Measurements from ENCODE around the gene LRRC8D. TPM values are rescaled to one million over a fixed set of nuclear protein-coding genes. Genes with fewer than 3 reads are reported as not detected.

Gene LRRC8D
- total RNA-seq, 5 donors from 2014 or later (not counting 1 experiment from before 2014, with no cell fraction given) = 23.8 to 43.4 (median 33.0) TPM

DNA sequence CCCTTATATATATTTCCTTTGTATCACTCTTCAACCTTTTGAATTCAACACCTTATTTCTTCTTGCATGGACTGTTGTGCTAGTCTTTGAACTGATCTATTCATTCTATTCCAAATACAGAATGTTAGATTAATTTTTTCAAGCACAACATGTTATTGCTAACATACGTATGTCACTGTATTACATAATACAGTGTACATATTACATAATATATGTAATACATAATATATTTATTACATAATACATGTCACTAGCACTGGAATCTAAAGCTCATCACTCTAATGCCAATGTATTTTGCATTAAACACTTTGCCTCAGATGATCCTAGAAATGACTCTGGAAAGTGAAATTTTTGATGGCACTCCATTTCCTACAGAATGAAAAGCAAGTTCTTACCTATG, 59.8 kb downstream of the LRRC8D start:
- Mint-ChIP-seq H3K27me3 (no peaks in the 10 kb centered on the region), H3K4me1 (peaks cover 40 to 52% (median 44%) of the 10 kb centered on the region in 3 donors), H3K36me3 (peaks cover 56% of the 10 kb centered on the region), H3K27ac (no peak overlapping the region), H3K4me3 (no peak overlapping the region), H3K9me3 (peaks cover 3 to 7% (median 5%) of the 10 kb centered on the region in 3 donors)
- ChIA-PET POLR2A (interaction anchor here (0.7 to 1.3 kb wide), 2 partner anchors 9 to 322 kb away, joined by 3 to 4 read pairs; no protein-coding TSS in a partner anchor), CTCF (interaction anchor here in 1 of 2 donors (0.6 kb wide), 1 partner anchor 39 kb away, joined by 5 read pairs; no protein-coding TSS in a partner anchor)
- no peak overlapping the region for H3K4me3 ChIP-seq (ENCODE audit: control insufficient read depth in 1 of 2, extremely low read depth in 1 of 2, low read length in 1 of 2)
- H3K36me3 ChIP-seq (ENCODE audit: control insufficient read depth in 2 of 2, extremely low read depth in 1 of 2, insufficient read depth in 1 of 2, low read length in 1 of 2) = peaks cover 0 to 17% of the 10 kb centered on the region in 2 donors
- WGBS (ENCODE audit: insufficient coverage) = no CpG with 5 or more reads among the region's 1 CpG
- DNase-seq = no peak
- no peak overlapping the region for H3K27ac ChIP-seq (ENCODE audit: low read length)
- H3K4me1 ChIP-seq (ENCODE audit: control insufficient read depth in 1 of 2, extremely low read depth in 1 of 2, insufficient read depth in 2 of 2, low read length in 2 of 2) = peaks cover 8 to 13% of the 10 kb centered on the region in 2 experiments
- H3K27me3 ChIP-seq (replicated peaks in 1 of 2; ENCODE audit: control insufficient read depth in 2 of 2, extremely low read depth in 1 of 2, insufficient read depth in 2 of 2, low read length in 1 of 2) = no peaks in the 10 kb centered on the region
- no peaks in the 10 kb centered on the region for H3K9me3 ChIP-seq
- no peak for ATAC-seq (replicated peaks in 1 of 4)

DNA sequence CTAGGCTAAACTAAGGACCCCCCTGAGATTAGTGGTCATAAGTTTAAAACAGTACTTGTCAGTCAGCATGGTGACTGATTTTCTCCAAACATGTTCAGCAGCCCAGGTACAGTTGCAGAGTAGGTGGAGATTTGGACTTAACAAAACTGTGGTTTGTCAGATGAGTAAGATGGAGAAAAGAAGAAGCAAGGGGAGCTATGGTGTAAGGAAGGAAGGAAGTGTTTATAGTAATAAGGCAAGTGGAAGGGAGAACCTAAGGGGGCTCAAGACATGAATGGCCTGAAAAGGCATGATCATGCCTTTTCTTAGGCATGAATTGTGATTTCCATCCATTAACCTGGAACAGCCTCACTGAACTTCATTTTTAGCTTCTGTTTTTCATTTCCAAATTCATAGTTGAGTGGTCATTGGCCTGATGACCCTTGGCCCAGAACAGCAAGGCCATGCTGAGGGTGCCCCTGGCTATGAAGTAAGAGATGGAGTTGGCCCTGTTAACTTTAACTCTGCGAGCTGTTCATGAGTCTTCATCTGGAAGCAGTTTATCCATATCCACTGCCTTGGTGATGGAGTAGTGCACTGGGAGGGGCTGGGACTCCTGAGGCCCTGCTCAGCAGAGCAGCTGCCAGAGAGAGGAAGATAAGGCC, 60.7 kb downstream of the LRRC8D start:
- peaks cover 56% of the 10 kb centered on the region for H3K36me3 Mint-ChIP-seq
- no peaks in the 10 kb centered on the region for H3K27me3 ChIP-seq (replicated peaks in 1 of 2; ENCODE audit: control insufficient read depth in 2 of 2, extremely low read depth in 1 of 2, insufficient read depth in 2 of 2, low read length in 1 of 2)
- no peak overlapping the region for H3K4me3 Mint-ChIP-seq
- no peaks in the 10 kb centered on the region for H3K27me3 Mint-ChIP-seq
- ATAC-seq (replicated peaks in 1 of 4) (no peak), DNase-seq (no peak)
- H3K27ac Mint-ChIP-seq = no peak overlapping the region
- peaks cover 3 to 7% (median 5%) of the 10 kb centered on the region in 3 donors for H3K9me3 Mint-ChIP-seq
- H3K4me3 ChIP-seq (ENCODE audit: control insufficient read depth in 1 of 2, extremely low read depth in 1 of 2, low read length in 1 of 2) = no peak overlapping the region
- H3K4me1 Mint-ChIP-seq = peaks cover 37 to 51% (median 39%) of the 10 kb centered on the region in 3 donors
- H3K27ac ChIP-seq (ENCODE audit: low read length) = no peak overlapping the region
- 100% methylated on average over 1 of the region's 1 CpG for WGBS (ENCODE audit: insufficient coverage)
- ChIA-PET POLR2A (interaction anchor here (0.5 to 1.3 kb wide), 2 partner anchors 10 to 39 kb away, joined by 3 to 8 read pairs; no protein-coding TSS in a partner anchor), CTCF (interaction anchor here in 1 of 2 donors (0.5 kb wide), 1 partner anchor 104 kb away, joined by 15 read pairs; no protein-coding TSS in a partner anchor)
- no peaks in the 10 kb centered on the region for H3K9me3 ChIP-seq
- H3K36me3 ChIP-seq (ENCODE audit: control insufficient read depth in 2 of 2, extremely low read depth in 1 of 2, insufficient read depth in 1 of 2, low read length in 1 of 2) = peaks cover 0 to 17% of the 10 kb centered on the region in 2 donors
- peaks cover 3 to 7% of the 10 kb centered on the region in 2 experiments for H3K4me1 ChIP-seq (ENCODE audit: control insufficient read depth in 1 of 2, extremely low read depth in 1 of 2, insufficient read depth in 2 of 2, low read length in 2 of 2)

DNA sequence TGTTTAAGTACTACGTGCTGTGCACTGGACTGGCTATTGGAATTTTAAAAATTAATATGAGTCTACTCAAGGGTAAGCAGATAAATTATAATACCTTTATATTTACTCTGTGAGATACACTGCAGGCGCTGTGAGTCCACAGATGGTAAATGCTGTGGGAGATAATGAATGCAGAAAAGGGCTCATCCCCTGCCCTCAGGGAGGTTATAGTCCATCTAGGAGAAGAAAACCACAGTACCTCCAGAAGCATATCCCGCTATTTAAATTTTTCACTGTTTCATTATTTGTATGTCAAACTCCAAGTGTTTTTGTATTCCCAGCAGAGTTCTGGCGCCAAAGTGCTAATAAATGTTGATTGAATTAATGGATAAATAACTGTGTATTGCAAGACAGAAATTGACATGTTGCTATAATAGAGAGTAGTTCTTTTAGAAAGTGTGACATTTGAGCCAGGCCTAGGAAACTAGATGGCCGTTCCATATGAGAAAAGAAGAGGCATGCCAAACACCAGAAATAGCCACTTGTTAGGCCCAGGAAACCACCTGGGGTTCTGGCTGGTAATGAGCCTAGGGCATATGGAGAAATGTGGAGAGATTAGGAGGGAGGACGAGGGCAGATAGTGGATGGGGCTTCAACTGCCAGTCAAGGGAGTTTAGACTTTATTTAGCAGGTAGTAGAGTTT, 61.7 kb downstream of the LRRC8D start:
- DNase-seq (no peak), ATAC-seq (replicated peaks in 1 of 4) (no peak)
- Mint-ChIP-seq H3K36me3 (peaks cover 60% of the 10 kb centered on the region), H3K27me3 (no peaks in the 10 kb centered on the region), H3K27ac (no peak overlapping the region), H3K9me3 (peaks cover 3 to 7% (median 5%) of the 10 kb centered on the region in 3 donors), H3K4me3 (no peak overlapping the region), H3K4me1 (peaks cover 34 to 51% (median 40%) of the 10 kb centered on the region in 3 donors)
- WGBS (ENCODE audit: insufficient coverage) = 100% methylated on average over 3 of the region's 6 CpGs
- peaks cover 3 to 7% of the 10 kb centered on the region in 2 experiments for H3K4me1 ChIP-seq (ENCODE audit: control insufficient read depth in 1 of 2, extremely low read depth in 1 of 2, insufficient read depth in 2 of 2, low read length in 2 of 2)
- ChIA-PET POLR2A (no interaction called here), CTCF (no interaction called here)
- no peaks in the 10 kb centered on the region for H3K9me3 ChIP-seq
- no peak overlapping the region for H3K4me3 ChIP-seq (ENCODE audit: control insufficient read depth in 1 of 2, extremely low read depth in 1 of 2, low read length in 1 of 2)
- H3K27ac ChIP-seq (ENCODE audit: low read length) = no peak overlapping the region
- H3K27me3 ChIP-seq (replicated peaks in 1 of 2; ENCODE audit: control insufficient read depth in 2 of 2, extremely low read depth in 1 of 2, insufficient read depth in 2 of 2, low read length in 1 of 2) = no peaks in the 10 kb centered on the region
- peaks cover 0 to 17% of the 10 kb centered on the region in 2 donors for H3K36me3 ChIP-seq (ENCODE audit: control insufficient read depth in 2 of 2, extremely low read depth in 1 of 2, insufficient read depth in 1 of 2, low read length in 1 of 2)

DNA sequence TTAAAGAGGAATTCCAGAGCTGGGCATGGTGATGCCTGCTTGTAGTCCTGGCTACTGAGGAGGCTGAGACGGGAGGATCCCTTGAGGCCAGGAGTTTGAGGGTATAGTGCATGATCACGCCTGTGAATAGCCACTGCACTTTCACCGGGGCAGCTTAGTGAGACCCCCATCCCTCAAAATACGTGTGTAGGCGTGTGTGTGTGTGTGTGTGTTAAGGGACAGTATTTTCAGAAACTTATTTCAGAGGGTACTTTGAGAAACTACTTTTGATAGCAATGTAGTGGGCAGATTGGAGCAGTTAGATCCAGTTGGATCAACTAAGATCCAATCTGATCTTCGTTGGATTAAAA, 62.2 kb downstream of the LRRC8D start:
- POLR2A ChIA-PET = no interaction called here
- no peak overlapping the region for H3K27ac ChIP-seq (ENCODE audit: low read length)
- H3K9me3 ChIP-seq = no peaks in the 10 kb centered on the region
- H3K36me3 ChIP-seq (ENCODE audit: control insufficient read depth in 2 of 2, extremely low read depth in 1 of 2, insufficient read depth in 1 of 2, low read length in 1 of 2) = peaks cover 0 to 17% of the 10 kb centered on the region in 2 donors
- Mint-ChIP-seq H3K4me3 (no peak overlapping the region), H3K27me3 (no peaks in the 10 kb centered on the region), H3K4me1 (peaks cover 32 to 47% (median 37%) of the 10 kb centered on the region in 3 donors), H3K36me3 (peaks cover 63% of the 10 kb centered on the region), H3K27ac (no peak overlapping the region), H3K9me3 (peaks cover 3 to 7% (median 5%) of the 10 kb centered on the region in 3 donors)
- H3K4me3 ChIP-seq (ENCODE audit: control insufficient read depth in 1 of 2, extremely low read depth in 1 of 2, low read length in 1 of 2) = no peak overlapping the region
- no peak for ATAC-seq (replicated peaks in 1 of 4)
- 96% methylated on average over 4 of the region's 6 CpGs for WGBS (ENCODE audit: insufficient coverage)
- H3K27me3 ChIP-seq (replicated peaks in 1 of 2; ENCODE audit: control insufficient read depth in 2 of 2, extremely low read depth in 1 of 2, insufficient read depth in 2 of 2, low read length in 1 of 2) = no peaks in the 10 kb centered on the region
- CTCF ChIA-PET = no interaction called here
- peaks cover 3% of the 10 kb centered on the region in 2 experiments for H3K4me1 ChIP-seq (ENCODE audit: control insufficient read depth in 1 of 2, extremely low read depth in 1 of 2, insufficient read depth in 2 of 2, low read length in 2 of 2)
- DNase-seq = no peak

DNA sequence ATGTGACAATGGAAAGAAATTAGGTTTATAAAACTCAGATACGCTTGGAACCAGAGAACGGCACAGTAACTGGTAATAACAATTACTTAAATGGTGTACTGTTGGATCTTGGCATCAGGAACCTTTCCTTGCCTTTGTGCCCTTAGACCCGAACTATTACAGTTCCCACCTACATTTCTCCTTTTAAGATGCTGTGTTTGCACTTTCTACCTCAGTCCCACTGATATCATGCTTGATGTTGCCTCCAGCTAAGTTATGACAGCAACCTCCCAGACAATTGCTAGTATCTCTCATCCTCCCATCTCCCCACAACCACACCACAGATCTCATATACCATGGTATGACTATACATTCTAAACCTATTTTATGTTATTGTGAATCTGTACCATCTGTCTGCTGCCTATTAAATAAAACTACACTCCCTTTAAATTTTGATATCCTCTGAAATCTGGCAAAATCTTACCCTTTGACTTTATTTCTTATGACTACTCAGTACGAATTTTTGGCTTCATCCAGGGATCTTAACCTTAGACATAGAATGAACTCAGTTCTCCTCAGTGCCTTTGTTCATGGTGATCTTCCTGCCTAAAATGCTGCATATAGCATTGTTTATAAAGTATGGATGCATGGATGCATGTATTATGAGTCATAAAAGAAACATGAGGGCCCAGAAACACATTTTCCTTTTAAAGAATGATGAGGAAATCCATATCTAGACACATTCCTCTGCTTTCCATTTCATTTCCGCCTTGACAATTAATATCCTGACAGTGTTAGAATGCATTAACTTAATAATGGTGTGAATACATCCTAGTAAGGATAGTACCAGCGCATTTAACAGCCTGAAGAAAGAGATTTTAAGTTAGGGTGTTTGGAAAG, 64.1 kb downstream of the LRRC8D start:
- H3K36me3 Mint-ChIP-seq = peaks cover 57% of the 10 kb centered on the region
- CTCF ChIA-PET = no interaction called here

GRCh38 chr1:89887270-89887669, 66.4 kb downstream of the LRRC8D start:
- no peaks in the 10 kb centered on the region for H3K27me3 ChIP-seq (replicated peaks in 1 of 2; ENCODE audit: control insufficient read depth in 2 of 2, extremely low read depth in 1 of 2, insufficient read depth in 2 of 2, low read length in 1 of 2)
- no peaks in the 10 kb centered on the region for H3K4me1 ChIP-seq (ENCODE audit: control insufficient read depth in 1 of 2, extremely low read depth in 1 of 2, insufficient read depth in 2 of 2, low read length in 2 of 2)
- CTCF ChIA-PET = no interaction called here
- no peak overlapping the region for H3K4me3 ChIP-seq (ENCODE audit: control insufficient read depth in 1 of 2, extremely low read depth in 1 of 2, low read length in 1 of 2)
- ATAC-seq (replicated peaks in 1 of 4) (no peak), DNase-seq (no peak)
- no CpG with 5 or more reads among the region's 2 CpGs for WGBS (ENCODE audit: insufficient coverage)
- peaks cover 39 to 56% (median 42%) of the 10 kb centered on the region in 3 donors for H3K4me1 Mint-ChIP-seq
- no peak overlapping the region for H3K27ac ChIP-seq (ENCODE audit: low read length)
- H3K36me3 Mint-ChIP-seq = peaks cover 57% of the 10 kb centered on the region
- H3K9me3 Mint-ChIP-seq = no peaks in the 10 kb centered on the region
- POLR2A ChIA-PET = no interaction called here
- H3K9me3 ChIP-seq = no peaks in the 10 kb centered on the region
- no peak overlapping the region for H3K4me3 Mint-ChIP-seq
- no peak overlapping the region for H3K27ac Mint-ChIP-seq
- H3K27me3 Mint-ChIP-seq = no peaks in the 10 kb centered on the region
- H3K36me3 ChIP-seq (ENCODE audit: control insufficient read depth in 2 of 2, extremely low read depth in 1 of 2, insufficient read depth in 1 of 2, low read length in 1 of 2) = peaks cover 0 to 14% of the 10 kb centered on the region in 2 donors

More for the DNA sequence above, 64.1 kb downstream of the LRRC8D start:
- peaks cover 0 to 17% of the 10 kb centered on the region in 2 donors for H3K36me3 ChIP-seq (ENCODE audit: control insufficient read depth in 2 of 2, extremely low read depth in 1 of 2, insufficient read depth in 1 of 2, low read length in 1 of 2)
- WGBS (ENCODE audit: insufficient coverage) = no CpG with 5 or more reads among the region's 6 CpGs
- no peaks in the 10 kb centered on the region for H3K27me3 ChIP-seq (replicated peaks in 1 of 2; ENCODE audit: control insufficient read depth in 2 of 2, extremely low read depth in 1 of 2, insufficient read depth in 2 of 2, low read length in 1 of 2)
- Mint-ChIP-seq H3K9me3 (peaks cover 3 to 7% (median 5%) of the 10 kb centered on the region in 3 donors), H3K27ac (no peak overlapping the region), H3K4me3 (no peak overlapping the region), H3K27me3 (no peaks in the 10 kb centered on the region), H3K4me1 (peaks cover 21 to 41% (median 31%) of the 10 kb centered on the region in 3 donors)
- DNase-seq (no peak), ATAC-seq (replicated peaks in 1 of 4) (no peak)
- H3K4me1 ChIP-seq (ENCODE audit: control insufficient read depth in 1 of 2, extremely low read depth in 1 of 2, insufficient read depth in 2 of 2, low read length in 2 of 2) = peaks cover 0 to 3% of the 10 kb centered on the region in 2 experiments
- no peak overlapping the region for H3K4me3 ChIP-seq (ENCODE audit: control insufficient read depth in 1 of 2, extremely low read depth in 1 of 2, low read length in 1 of 2)
- H3K27ac ChIP-seq (ENCODE audit: low read length) = no peak overlapping the region
- POLR2A ChIA-PET = interaction anchor here in 1 of 2 donors (0.6 kb wide), 1 partner anchor 11 kb away, joined by 4 read pairs; no protein-coding TSS in a partner anchor
- no peaks in the 10 kb centered on the region for H3K9me3 ChIP-seq
